Measurements from ENCODE around the gene CHRM1. TPM values are rescaled to one million over a fixed set of nuclear protein-coding genes. Genes with fewer than 3 reads are reported as not detected.

Gene CHRM1
- total and polyA plus RNA-seq, 4 donors: 0.38 to 1.5 (median 1.2) TPM

- Histone ChIP-seq H3K27me3 (ENCODE audit: control insufficient read depth in 3 of 3, insufficient read depth in 3 of 3, low read length in 2 of 3) (peaks cover 0 to 67% (median 52%) of the 10 kb centered on the region in 3 donors), H3K9me3 (ENCODE audit: control insufficient read depth in 4 of 4, insufficient read depth in 3 of 4, low read length in 3 of 4) (no peaks in the 10 kb centered on the region), H3K9ac (ENCODE audit: insufficient read depth in 1 of 2, low read length in 2 of 2) (no peak overlapping the region), H3K4me1 (ENCODE audit: control insufficient read depth in 5 of 5, insufficient read depth in 5 of 5, low read length in 5 of 5) (peaks cover 0 to 30% (median 21%) of the 10 kb centered on the region in 5 donors), H3K36me3 (ENCODE audit: control insufficient read depth in 4 of 4, insufficient read depth in 4 of 4, low read length in 4 of 4) (no peaks in the 10 kb centered on the region), H3K4me3 (no peak overlapping the region), H3K27ac (ENCODE audit: low read depth in 1 of 2, low read length in 1 of 2) (peak overlapping the region in 1 of 2 donors; percentile 45)
- TF ChIP-seq, protein P1, sequence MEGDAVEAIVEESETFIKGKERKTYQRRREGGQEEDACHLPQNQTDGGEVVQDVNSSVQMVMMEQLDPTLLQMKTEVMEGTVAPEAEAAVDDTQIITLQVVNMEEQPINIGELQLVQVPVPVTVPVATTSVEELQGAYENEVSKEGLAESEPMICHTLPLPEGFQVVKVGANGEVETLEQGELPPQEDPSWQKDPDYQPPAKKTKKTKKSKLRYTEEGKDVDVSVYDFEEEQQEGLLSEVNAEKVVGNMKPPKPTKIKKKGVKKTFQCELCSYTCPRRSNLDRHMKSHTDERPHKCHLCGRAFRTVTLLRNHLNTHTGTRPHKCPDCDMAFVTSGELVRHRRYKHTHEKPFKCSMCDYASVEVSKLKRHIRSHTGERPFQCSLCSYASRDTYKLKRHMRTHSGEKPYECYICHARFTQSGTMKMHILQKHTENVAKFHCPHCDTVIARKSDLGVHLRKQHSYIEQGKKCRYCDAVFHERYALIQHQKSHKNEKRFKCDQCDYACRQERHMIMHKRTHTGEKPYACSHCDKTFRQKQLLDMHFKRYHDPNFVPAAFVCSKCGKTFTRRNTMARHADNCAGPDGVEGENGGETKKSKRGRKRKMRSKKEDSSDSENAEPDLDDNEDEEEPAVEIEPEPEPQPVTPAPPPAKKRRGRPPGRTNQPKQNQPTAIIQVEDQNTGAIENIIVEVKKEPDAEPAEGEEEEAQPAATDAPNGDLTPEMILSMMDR (IDR thresholded peaks at IDR 0.05; ENCODE audit: control extremely low read depth, extremely low read depth): no peak
- 58 to 67% methylated on average over 4 of the region's 4 CpGs for WGBS, 2 donors
- ATAC-seq (ENCODE audit: insufficient read depth, low FRiP score): no peak
- DNase-seq: no peak
Observed at GRCh38 chr11:62922189-62922589, 1.0 kb upstream of the CHRM1 start.

GRCh38 chr11:62921573-62922188 lies 518 bp upstream of the CHRM1 start:
- ATAC-seq (ENCODE audit: insufficient read depth, low FRiP score): no peak
- Histone ChIP-seq H3K27me3 (ENCODE audit: control insufficient read depth in 3 of 3, insufficient read depth in 3 of 3, low read length in 2 of 3) (peaks cover 0 to 62% (median 53%) of the 10 kb centered on the region in 3 donors), H3K36me3 (ENCODE audit: control insufficient read depth in 4 of 4, insufficient read depth in 4 of 4, low read length in 4 of 4) (no peaks in the 10 kb centered on the region), H3K9ac (ENCODE audit: insufficient read depth in 1 of 2, low read length in 2 of 2) (no peak overlapping the region), H3K4me3 (peak overlapping the region; percentile 18), H3K9me3 (ENCODE audit: control insufficient read depth in 4 of 4, insufficient read depth in 3 of 4, low read length in 3 of 4) (no peaks in the 10 kb centered on the region), H3K27ac (ENCODE audit: low read depth in 1 of 2, low read length in 1 of 2) (peak overlapping the region in 1 of 2 donors; percentile 82), H3K4me1 (ENCODE audit: control insufficient read depth in 5 of 5, insufficient read depth in 5 of 5, low read length in 5 of 5) (peaks cover 0 to 30% (median 17%) of the 10 kb centered on the region in 5 donors)
- 23 to 50% methylated on average over 19 of the region's 19 CpGs for WGBS, 2 donors
- DNase-seq: peak in 2 of 3 donors; percentile 51 to 64
- TF ChIP-seq, protein P1 (IDR thresholded peaks at IDR 0.05; ENCODE audit: control extremely low read depth, extremely low read depth): no peak

- Histone ChIP-seq H3K27ac (ENCODE audit: low read depth in 1 of 2, low read length in 1 of 2) (peak overlapping the region in 1 of 2 donors; percentile 82), H3K9ac (ENCODE audit: insufficient read depth in 1 of 2, low read length in 2 of 2) (no peak overlapping the region), H3K36me3 (ENCODE audit: control insufficient read depth in 4 of 4, insufficient read depth in 4 of 4, low read length in 4 of 4) (no peaks in the 10 kb centered on the region), H3K4me1 (ENCODE audit: control insufficient read depth in 5 of 5, insufficient read depth in 5 of 5, low read length in 5 of 5) (peaks cover 0 to 27% (median 15%) of the 10 kb centered on the region in 5 donors), H3K4me3 (no peak overlapping the region), H3K9me3 (ENCODE audit: control insufficient read depth in 4 of 4, insufficient read depth in 3 of 4, low read length in 3 of 4) (no peaks in the 10 kb centered on the region), H3K27me3 (ENCODE audit: control insufficient read depth in 3 of 3, insufficient read depth in 3 of 3, low read length in 2 of 3) (peaks cover 0 to 46% (median 37%) of the 10 kb centered on the region in 3 donors)
- DNase-seq (peak in 2 of 3 donors; percentile 35 to 50), ATAC-seq (ENCODE audit: insufficient read depth, low FRiP score) (no peak)
- 64 to 70% methylated on average over 11 of the region's 11 CpGs for WGBS, 2 donors
- TF ChIP-seq, protein P1 (IDR thresholded peaks at IDR 0.05; ENCODE audit: control extremely low read depth, extremely low read depth): no peak
Observed at GRCh38 chr11:62919898-62920640, 1.1 kb downstream of the CHRM1 start.

Measured in lung (tissue), 12 donors.